ENCODE measurements around the gene KCNJ6.
A peak's percentile ranks its signal among the peaks of the same experiment; 100 is the strongest.
"Not testable (repeated sequence)": the region's sequence is repeated elsewhere in the genome, so short reads cannot be mapped to it uniquely, and the experiment has no call there.

The KCNJ6 gene

DNA sequence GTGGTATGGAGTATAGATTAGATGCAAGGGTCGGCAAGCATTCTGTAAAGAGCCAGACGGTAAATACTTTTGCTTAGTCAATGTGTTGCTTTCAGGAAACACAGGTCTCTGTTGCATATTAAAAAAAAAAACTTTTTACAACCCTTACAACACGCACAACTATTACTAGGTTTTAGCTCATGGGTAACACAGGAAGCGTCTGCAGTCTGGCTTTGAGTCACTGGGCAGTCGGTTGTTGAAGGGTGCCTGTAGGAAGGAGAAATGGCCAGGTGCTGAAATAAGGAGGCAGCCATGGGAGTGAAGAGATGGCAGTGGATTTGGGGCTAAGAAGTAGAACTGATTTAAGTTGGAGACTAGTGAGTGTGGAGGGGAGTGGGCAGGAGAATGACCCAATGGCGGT lies 192.1 kb downstream of the KCNJ6 start:
- DNase-seq (ENCODE audit: low spot score): no peak

- no peak for DNase-seq (ENCODE audit: low spot score)
Measured at GRCh38 chr21:37717534-37717933, 198.7 kb downstream of the KCNJ6 start.

DNA sequence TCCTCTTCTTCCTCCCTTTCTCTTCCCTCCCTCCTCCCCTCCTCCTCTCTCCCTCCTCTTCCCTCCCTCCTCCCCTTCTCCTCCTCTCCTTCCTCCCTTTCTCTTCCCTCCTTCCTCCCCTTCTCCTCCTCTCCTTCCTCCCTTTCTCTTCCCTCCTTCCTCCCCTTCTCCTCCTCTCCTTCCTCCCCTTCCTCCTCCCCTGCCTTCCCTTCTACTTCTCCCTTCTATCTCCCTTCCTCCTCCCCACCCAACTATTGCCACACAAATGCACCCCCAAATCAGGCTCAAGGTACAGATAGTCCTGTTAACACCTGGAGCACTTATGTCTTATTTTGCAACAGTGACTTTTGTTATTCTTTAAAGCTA lies 203.7 kb downstream of the KCNJ6 start:
- DNase-seq (ENCODE audit: low spot score): not testable (repeated sequence)

DNA sequence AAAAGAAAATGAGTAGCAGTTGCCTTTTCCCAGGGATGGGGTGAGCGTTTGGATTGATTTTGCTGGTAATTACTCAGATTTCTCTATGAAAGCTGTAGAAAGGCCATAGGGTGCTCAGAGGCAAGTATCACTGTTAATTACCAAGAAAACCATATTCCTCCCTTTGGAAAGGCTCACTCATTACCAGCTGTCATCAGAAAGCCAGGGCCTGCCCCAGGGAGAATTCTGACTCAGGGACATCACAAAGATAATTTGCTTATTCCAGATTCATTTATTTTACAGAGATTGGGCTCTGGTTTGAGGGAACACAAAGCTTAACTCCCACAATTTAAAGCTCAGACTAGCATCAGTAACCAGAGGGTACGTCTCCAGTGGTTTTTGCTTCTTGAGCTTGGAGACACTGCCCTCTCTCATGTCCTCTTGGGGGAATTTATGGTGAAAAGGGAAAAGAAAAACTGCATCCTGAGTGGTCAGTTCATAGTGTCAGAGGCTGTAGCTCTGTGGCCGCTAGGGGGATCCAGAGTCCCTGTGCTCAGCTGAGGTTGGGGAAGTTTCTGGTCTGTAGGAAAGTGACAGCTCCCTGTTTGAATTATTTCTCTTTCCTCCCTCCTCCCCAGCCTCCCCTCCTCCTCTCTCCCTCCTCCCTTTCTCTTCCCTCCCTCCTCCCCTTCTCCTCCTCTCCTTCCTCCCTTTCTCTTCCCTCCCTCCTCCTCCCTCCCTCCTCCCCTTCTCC lies 204.3 kb downstream of the KCNJ6 start:
- DNase-seq (ENCODE audit: low spot score): peak; percentile 4

- DNase-seq (ENCODE audit: low spot score): no peak
Measured at GRCh38 chr21:37711286-37711829, 204.9 kb downstream of the KCNJ6 start.

DNA sequence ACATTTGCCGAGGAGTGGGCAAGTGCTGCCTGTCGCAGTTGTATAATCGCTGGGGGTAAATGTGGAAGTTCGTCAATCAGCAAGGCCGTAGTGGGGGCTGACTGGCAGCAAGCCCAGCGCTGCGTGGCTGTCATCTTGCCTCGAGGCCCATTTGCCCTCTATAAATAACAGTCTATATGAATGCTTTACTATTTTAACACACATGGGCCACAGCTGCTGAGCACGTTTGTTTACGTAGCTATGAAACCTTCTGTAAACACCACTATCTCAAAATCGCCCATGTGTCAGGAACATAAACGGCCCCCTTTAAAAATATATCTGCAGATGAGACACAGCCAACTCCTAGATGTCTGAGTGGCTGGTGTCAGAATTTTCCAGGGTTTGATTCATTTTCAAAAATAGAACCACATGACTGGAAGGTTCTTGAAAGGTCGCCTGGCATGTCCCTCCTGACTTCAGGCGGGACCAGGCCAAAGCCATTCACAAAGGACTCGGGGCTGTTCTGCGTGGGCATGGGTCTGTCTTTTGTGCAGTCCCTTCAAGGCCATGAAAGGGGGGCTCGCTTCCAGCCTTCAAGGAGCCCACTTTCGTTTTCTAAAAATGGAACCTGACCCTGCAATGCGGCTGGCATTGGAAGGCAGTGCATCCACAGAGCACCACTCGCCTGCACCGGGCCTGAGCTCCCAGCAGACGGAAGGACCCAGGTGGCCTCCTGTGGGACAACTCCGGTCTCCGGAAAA lies 205.5 kb downstream of the KCNJ6 start:
- no peak for DNase-seq (ENCODE audit: low spot score)

DNA sequence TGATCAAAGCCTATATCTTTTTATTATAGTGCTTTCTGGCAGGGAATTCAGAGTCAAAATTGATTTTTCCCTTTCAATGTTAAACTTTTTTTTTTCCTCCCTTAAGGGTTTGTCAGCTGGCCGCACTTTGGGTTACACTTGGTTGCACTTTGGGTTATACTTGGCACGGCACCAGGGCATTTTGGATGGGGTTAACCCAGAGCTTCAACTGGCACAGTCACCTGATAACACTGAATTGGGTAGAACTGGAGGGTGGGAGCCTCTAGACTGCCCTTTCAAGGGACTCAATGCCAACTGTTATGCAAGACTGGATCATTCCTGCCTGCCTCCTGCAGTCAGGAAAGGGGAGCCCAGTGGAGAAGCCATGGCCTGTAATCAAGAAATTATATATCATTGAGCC lies 211.5 kb downstream of the KCNJ6 start:
- no peak for DNase-seq (ENCODE audit: low spot score)

DNA sequence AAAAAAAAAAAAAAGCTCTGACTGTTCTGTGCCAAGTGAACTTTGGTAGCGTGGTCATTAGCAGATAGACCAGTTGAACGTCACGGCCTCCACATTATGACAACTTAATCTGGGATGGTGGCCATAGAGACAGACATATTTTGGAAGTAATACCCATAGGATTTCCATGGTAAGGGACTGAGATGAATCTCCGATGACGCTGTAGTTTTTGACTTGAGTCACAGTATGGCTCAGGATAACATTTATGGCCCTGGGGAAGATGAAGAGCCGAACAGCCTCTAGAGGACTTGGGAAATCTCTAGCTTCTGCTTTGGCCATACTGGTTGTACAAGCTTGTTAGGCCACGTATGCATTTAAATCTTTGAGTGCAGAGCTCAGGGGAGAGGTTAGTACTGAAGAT lies 214.0 kb downstream of the KCNJ6 start:
- no peak for DNase-seq (ENCODE audit: low spot score)

DNA sequence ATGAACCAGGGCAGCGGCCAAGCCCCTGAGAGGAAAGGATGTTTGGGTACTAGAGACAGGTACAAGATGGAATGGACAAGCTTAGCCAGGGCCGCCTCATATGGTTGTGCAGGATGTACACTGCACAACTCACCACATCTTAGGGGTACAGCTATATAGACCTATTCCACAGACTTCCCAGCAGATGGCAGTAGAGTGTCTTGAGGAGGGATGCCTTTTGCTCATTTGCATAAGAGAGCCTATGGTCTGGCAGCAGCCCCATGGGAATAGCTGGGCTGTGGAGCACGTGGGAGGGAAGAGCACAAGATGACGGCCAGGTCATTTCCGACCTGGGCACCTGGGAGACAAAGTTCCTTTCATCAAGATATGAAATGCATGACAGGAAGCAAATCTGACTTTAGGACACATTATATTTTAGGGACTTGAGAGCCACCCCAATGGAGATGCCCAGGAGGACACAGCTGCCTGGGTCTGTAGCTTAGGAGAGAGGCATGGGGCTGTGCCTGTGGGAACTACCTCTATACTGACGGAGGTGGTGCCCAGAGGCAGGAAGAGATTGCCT lies 215.5 kb downstream of the KCNJ6 start:
- DNase-seq (ENCODE audit: low spot score): peak; percentile 25

DNA sequence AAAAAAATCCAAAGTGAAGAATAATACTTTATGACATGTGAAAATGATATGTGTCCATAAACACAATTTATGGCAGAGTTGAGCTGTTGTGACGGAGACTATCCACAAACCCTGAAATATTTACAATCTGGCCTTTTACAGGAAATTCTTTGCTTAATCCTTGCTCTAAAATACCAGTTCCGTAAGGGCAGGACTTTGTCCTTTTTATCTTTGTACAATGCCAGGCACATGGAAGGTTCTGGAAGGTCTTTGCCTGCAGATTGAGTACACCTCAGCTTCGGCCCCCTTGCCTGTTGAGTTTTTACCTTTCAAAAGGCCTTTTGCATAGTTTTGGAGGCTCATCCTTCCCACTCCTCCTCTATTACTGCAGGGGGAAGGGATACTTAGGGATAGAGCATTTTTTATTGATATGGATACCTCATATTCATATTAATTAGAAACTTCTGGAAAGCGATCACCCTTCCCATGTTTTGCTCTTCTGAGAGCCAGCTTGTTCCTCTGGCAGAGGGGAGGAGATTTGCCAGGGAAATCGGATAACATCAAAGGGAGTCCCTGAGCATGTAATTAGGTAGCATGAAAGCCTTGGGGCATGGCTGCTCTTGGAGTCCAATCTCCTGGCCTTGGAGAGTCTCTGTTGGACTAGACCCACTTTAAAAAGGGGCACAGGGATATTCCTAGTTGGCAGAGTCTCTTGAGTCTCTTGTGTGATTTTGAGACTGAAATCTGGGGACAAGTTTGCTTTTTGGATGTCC lies 217.1 kb downstream of the KCNJ6 start:
- DNase-seq (ENCODE audit: low spot score): no peak

- DNase-seq (ENCODE audit: low spot score): no peak
Measured at GRCh38 chr21:37696936-37697335, 219.3 kb downstream of the KCNJ6 start.

GRCh38 chr21:37695111-37695510 lies 221.1 kb downstream of the KCNJ6 start:
- DNase-seq (ENCODE audit: low spot score): no peak

GRCh38 chr21:37688952-37689659 lies 227.2 kb downstream of the KCNJ6 start:
- DNase-seq (ENCODE audit: low spot score): no peak

GRCh38 chr21:37686991-37687810 lies 229.1 kb downstream of the KCNJ6 start:
- no peak for DNase-seq (ENCODE audit: low spot score)

- DNase-seq (ENCODE audit: low spot score): no peak
Measured at GRCh38 chr21:37684547-37684946, 231.7 kb downstream of the KCNJ6 start.

DNA sequence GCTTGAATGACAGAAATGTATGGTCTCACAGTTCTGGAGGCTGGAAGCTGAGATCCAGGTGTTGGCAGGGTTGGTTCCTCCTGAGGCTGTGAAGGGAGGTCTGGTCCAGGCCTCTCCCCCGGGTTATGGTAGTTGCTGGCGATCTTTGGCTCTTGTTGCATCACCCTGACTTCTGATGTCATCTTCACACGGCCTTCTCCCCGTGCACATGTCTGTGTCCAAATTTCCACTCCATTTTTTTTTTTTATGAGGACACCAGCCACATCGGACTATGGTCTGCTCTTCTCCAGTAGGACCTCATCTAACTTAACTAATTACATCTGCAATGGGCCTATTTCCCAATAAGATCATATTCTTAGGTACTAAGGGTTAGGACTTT lies 232.2 kb downstream of the KCNJ6 start:
- DNase-seq (ENCODE audit: low spot score): no peak

DNA sequence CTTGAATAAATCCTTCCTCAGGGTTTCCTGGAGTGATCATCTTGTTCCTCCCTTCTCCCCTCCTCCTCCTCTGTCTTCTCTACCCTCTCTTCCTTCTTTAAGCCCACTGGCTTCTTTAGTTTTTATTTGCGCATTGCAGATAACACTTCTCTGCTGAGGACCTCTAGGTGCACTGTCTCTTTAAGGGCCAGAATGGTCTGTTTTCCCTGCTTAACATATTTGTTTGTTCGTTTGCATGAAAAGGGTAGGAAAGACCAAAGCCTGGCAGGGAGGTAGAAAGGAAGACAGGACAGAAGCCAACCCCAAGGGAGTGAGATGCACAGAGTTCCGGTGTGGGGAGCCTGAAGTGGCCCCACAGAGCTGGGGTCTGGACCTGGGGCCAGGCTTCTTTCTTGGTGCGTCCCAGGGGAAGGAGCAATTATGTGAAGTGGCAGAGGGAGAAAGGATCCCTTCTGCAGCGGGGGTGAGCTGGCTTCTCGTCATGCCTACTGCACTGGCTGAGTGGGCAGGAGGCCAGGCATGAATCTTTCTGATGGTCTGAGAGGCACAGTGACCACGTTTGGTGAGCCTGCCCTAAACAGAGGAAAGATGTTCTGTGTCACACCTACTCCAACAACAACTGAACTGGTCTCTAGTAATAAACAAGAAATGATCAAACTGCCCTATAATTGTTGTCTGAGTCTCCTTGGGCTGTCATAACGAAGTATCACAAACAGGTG lies 232.7 kb downstream of the KCNJ6 start:
- no peak for DNase-seq (ENCODE audit: low spot score)

DNA sequence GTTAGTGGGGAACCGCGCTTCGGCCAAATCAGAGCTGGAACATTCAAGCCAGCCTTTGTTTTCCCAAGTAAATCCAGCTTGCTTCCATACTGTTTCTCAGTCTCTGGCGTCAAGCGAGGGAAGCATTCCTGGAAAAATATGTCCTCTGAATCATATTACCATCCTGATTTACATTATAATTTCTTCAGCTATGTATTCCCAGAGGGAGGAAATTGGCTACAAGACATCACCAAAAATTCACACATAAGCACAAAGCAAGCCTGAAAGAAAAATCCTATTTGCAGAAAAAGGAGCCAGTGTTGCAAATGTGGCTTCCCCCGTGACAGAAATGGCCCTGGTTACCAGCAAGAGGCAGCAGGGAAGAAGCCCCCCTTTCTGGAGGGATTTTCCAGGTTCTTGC lies 233.3 kb downstream of the KCNJ6 start:
- DNase-seq (ENCODE audit: low spot score): no peak

DNA sequence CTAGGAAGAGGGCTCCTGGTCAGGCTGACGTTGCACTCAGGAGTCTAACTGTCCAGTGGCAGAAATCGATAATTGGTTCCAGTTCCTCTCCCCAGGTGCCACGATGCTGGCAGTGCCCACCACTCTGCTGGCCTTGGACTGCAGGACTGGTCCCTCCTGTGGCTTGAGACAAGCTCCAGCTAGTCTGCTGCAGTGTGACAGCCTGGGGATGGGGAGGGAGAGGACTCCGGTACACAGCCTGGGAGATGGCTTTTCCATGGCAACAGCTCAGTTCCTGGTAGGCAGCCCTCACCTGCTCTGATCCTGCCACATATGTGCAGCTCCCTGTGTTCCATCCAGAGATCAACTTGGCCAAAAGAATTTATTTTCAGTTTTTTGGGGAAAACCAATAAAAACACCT lies 239.3 kb downstream of the KCNJ6 start:
- no peak for DNase-seq (ENCODE audit: low spot score)

DNA sequence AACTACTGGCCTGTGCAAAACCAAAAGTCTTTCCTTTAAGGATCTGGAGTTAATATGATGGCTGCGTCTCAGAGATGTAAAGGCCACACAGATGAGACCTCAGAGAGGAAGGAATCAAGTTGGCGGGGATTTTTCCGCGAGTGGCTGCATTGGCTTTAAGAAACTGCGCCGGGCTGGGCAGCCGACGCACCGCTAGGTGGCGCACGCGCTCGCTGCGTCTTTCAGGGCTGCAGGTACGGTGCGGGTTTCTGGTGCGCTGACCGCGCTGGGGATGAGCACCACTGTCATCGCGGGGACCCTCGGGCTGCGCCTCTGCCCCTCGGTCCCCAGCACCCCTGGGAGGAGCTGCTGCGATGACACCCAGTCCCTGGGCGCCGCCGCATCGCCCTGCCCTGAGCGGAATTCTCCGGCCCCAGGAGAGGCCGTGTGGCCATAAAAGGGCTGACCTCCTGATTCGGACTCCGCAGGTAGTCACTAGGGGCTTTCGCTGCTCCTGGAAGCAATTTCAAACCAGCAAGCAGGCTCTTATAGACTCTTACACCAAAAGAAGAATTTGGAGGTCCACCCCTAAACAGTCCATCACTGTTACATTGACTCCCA lies 241.0 kb downstream of the KCNJ6 start:
- DNase-seq (ENCODE audit: low spot score): peak; percentile 41
